ENCODE data around the gene GPR50. TPM values are rescaled to one million over a fixed set of nuclear protein-coding genes. Genes with fewer than 3 reads are reported as not detected.

GPR50 gene
- total and polyA plus RNA-seq, 2 of the 4 experiments (the other 2 are of a cell fraction), result not detected

GRCh38 chrX:151181088-151181487 is 4.7 kb downstream of the GPR50 start:
- H3K18ac ChIP-seq (ENCODE audit: low read depth, low read length), result no peak overlapping the region

More at GRCh38 chrX:151181088-151181487, 4.7 kb downstream of the GPR50 start:
- Histone ChIP-seq H2BK20ac (ENCODE audit: low read depth, low read length) (no peak overlapping the region), H2AFZ (replicated peaks; ENCODE audit: low read length, poor library complexity) (no peak overlapping the region), H3K9me1 (ENCODE audit: insufficient read depth, low read length) (no peaks in the 10 kb centered on the region), H4K91ac (ENCODE audit: insufficient read depth, low read depth, low read length) (no peak overlapping the region), H3K36me3 (ENCODE audit: control insufficient read depth, insufficient read depth, low read length) (no peaks in the 10 kb centered on the region), H4K8ac (ENCODE audit: low read depth in 2 of 2, low read length in 2 of 2) (no peak overlapping the region), H3K56ac (ENCODE audit: extremely low read depth, insufficient read depth, low read length) (no peak overlapping the region), H3K4me2 (ENCODE audit: low read depth, low read length) (no peak overlapping the region), H3K9me3 (ENCODE audit: control insufficient read depth, insufficient read depth, low read length) (peaks cover 12% of the 10 kb centered on the region; the same call in 1 of the 2 replicates), H4K5ac (ENCODE audit: low read depth, low read length) (no peak overlapping the region), H3K4ac (ENCODE audit: low read depth, low read length) (no peak overlapping the region), H3K27ac (ENCODE audit: insufficient read depth, low read length) (no peak overlapping the region), H3K27me3 (ENCODE audit: control insufficient read depth, insufficient read depth, low read length) (peaks cover 2% of the 10 kb centered on the region), H4K20me1 (ENCODE audit: insufficient read depth, low read length) (no peaks in the 10 kb centered on the region), H2BK120ac (ENCODE audit: low read depth, low read length) (no peak overlapping the region), H2BK5ac (ENCODE audit: low read depth, low read length, poor library complexity, severe bottlenecking) (no peak overlapping the region), H2BK15ac (ENCODE audit: low read depth, low read length) (no peak overlapping the region), H2AK9ac (replicated peaks; ENCODE audit: low read depth, low read length, poor library complexity) (no peak overlapping the region), H3K4me1 (ENCODE audit: control insufficient read depth, insufficient read depth, low read length) (no peaks in the 10 kb centered on the region), H3K9ac (ENCODE audit: low read depth, low read length) (no peak overlapping the region), H3K23ac (ENCODE audit: low read depth, low read length) (no peak overlapping the region), H3K79me1 (ENCODE audit: low read depth in 1 of 2, low read length in 2 of 2) (no peaks in the 10 kb centered on the region), H2AK5ac (ENCODE audit: low read depth, low read length) (no peak overlapping the region), H3K14ac (replicated peaks; ENCODE audit: low read depth, low read length) (no peak overlapping the region), H3K4me3 (ENCODE audit: insufficient read depth, low read depth, low read length) (no peak overlapping the region)
- BruUV-seq (replicated peaks), result no TSS peak
- no CpG with 5 or more reads among the region's 7 CpGs for WGBS, 2 experiments (ENCODE audit: extremely low coverage in 2 of 2, insufficient read length in 1 of 2)
- no peak for ATAC-seq (ENCODE audit: low read depth)
- dilution Hi-C loops (cut with HindIII; ENCODE audit: low sequenced_read_pairs, unreplicated experiment) (no loop called here), intact Hi-C loops (cut with micrococcal nuclease) (no loop called here), in situ Hi-C loops (cut with MboI; ENCODE audit: low sequenced_read_pairs) (no loop called here)
- POLR2A ChIA-PET (ENCODE audit: unreplicated experiment), result interaction anchor here (0.7 kb wide), 1 partner anchor 700 kb away, joined by 3 read pairs; no protein-coding TSS in a partner anchor
- no peak for TF ChIP-seq BHLHE40 (IDR thresholded peaks at IDR 0.05; ENCODE audit: low read depth, low read length)
- TF ChIP-seq RAD21 (IDR thresholded peaks at IDR 0.05; ENCODE audit: low read length), result no peak
- no peak for TF ChIP-seq RFX5 (IDR thresholded peaks at IDR 0.05; ENCODE audit: low read depth, low read length)
- no peak for TF ChIP-seq CEBPB (IDR thresholded peaks at IDR 0.05; ENCODE audit: low read depth, low read length)
- TF ChIP-seq, protein P1, sequence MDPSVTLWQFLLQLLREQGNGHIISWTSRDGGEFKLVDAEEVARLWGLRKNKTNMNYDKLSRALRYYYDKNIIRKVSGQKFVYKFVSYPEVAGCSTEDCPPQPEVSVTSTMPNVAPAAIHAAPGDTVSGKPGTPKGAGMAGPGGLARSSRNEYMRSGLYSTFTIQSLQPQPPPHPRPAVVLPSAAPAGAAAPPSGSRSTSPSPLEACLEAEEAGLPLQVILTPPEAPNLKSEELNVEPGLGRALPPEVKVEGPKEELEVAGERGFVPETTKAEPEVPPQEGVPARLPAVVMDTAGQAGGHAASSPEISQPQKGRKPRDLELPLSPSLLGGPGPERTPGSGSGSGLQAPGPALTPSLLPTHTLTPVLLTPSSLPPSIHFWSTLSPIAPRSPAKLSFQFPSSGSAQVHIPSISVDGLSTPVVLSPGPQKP (IDR thresholded peaks at IDR 0.05; ENCODE audit: borderline replicate concordance, low read depth, low read length), result no peak
- TF ChIP-seq CTCF (conservative IDR thresholded peaks at IDR 0.05; ENCODE audit: low read depth, low read length), result no peak
- TF ChIP-seq POLR2A (IDR thresholded peaks at IDR 0.05; ENCODE audit: low read depth, low read length), result no peak
- TF ChIP-seq CHD1 (IDR thresholded peaks at IDR 0.05; ENCODE audit: low read depth, low read length), result no peak
- TF ChIP-seq SMC3 (IDR thresholded peaks at IDR 0.05; ENCODE audit: low read depth, low read length), result no peak
- TF ChIP-seq MAFK (IDR thresholded peaks at IDR 0.05; ENCODE audit: low read depth, low read length), result no peak
- no peak for TF ChIP-seq RCOR1 (IDR thresholded peaks at IDR 0.05; ENCODE audit: insufficient replicate concordance, low read length)
- TF ChIP-seq MAZ (IDR thresholded peaks at IDR 0.05; ENCODE audit: borderline replicate concordance, low read depth, low read length), result no peak
- TF ChIP-seq, protein P2, sequence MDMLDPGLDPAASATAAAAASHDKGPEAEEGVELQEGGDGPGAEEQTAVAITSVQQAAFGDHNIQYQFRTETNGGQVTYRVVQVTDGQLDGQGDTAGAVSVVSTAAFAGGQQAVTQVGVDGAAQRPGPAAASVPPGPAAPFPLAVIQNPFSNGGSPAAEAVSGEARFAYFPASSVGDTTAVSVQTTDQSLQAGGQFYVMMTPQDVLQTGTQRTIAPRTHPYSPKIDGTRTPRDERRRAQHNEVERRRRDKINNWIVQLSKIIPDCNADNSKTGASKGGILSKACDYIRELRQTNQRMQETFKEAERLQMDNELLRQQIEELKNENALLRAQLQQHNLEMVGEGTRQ (IDR thresholded peaks at IDR 0.05; ENCODE audit: low read depth, low read length), result no peak
- no peak for TF ChIP-seq NFE2L2 (IDR thresholded peaks at IDR 0.05; ENCODE audit: low read depth, low read length)
- TF ChIP-seq MXI1 (IDR thresholded peaks at IDR 0.05; ENCODE audit: borderline replicate concordance, low read depth, low read length), result no peak
- no peak for DNase-seq
- CTCF ChIA-PET, result no interaction called here

Measured in IMR-90 (cell line).